ENCODE results near the gene GALNT15. TPM values are rescaled to one million over a fixed set of nuclear protein-coding genes. Genes with fewer than 3 reads are reported as not detected.

GALNT15 gene
- total and polyA plus RNA-seq, 2 donors, result 2.6 to 41.2 TPM

DNA sequence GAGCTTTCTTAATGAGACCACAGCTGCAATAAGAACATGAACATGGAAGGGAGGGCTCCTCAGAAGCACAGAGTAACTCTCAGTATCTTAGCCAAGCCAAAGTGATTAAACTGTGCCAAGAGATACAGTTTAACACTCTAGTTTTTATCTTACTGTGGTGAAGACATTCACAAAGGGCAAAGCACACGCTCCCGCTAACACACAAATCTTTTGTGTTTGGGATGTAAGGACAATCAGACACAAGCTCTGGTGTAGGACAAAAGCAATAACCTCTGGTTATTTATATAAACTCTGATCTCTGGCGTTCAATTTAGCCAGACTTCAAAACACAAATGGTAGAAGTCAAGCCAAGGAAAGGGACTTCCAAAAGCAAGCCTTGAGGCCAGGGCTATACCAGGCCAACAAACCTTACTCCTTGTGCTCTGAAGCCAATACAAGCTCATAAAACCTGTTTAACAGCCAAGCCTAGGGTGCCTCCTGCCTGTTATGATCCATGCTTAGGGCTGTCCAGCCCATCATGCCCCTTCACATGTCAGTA lies 62.4 kb downstream of the GALNT15 start:
- H3K4me3 ChIP-seq (ENCODE audit: low read length in 2 of 2), result no peak overlapping the region
- no peak for DNase-seq (ENCODE audit: low read depth in 6 of 9, low spot score in 9 of 9)
- no peaks in the 10 kb centered on the region for H3K9me3 ChIP-seq (ENCODE audit: control insufficient read depth in 2 of 2, insufficient read depth in 1 of 2, low read length in 1 of 2)
- H3K36me3 ChIP-seq (ENCODE audit: control insufficient read depth in 2 of 2, insufficient read depth in 2 of 2, low read length in 1 of 2), result no peaks in the 10 kb centered on the region
- no peaks in the 10 kb centered on the region for H3K4me1 ChIP-seq (ENCODE audit: control insufficient read depth in 2 of 2, insufficient read depth in 2 of 2, low read length in 2 of 2)
- H3K27me3 ChIP-seq (ENCODE audit: control insufficient read depth in 2 of 2, insufficient read depth in 1 of 2, low read length in 1 of 2), result no peaks in the 10 kb centered on the region
- no peak overlapping the region for H3K27ac ChIP-seq (ENCODE audit: low read depth in 1 of 2, low read length in 1 of 2)
- WGBS, result 98% methylated on average over 3 of the region's 3 CpGs

DNA sequence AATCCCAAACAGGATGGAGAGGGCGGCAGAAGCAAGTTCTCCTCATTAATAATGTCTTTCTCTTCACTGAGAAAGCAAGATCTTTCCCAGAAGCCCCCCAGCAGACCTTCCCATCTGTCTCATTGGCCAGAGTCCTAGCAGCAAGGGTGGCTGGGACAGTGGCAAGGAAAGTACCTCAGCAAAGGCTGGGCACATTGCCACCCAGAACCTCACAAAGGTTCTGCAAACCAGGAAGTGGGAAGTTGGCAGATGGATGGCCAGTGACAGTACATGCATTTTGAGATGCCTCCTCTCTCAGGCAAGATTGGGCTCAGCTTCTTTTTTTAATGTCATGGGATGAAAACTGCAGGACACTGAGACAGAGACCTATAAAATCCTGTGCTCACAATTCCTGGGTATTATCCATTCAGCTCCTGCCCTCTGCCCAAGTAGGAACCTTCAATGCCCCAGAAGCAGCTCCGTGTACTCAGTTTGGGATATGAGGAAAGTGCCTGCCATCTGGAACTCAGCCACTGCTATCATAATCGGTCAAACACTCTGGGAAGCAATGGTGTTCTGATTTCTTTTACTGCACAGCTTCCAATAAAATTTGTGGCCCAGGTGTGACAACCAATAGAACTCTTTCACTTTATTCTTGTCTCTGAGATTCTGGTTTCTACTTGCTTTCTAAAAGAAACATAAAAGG lies 64.7 kb downstream of the GALNT15 start:
- no peak for DNase-seq (ENCODE audit: low read depth in 6 of 9, low spot score in 9 of 9)
- 96% methylated on average over 3 of the region's 3 CpGs for WGBS
- Histone ChIP-seq H3K27ac (ENCODE audit: low read depth in 1 of 2, low read length in 1 of 2) (no peak overlapping the region), H3K4me1 (ENCODE audit: control insufficient read depth in 2 of 2, insufficient read depth in 2 of 2, low read length in 2 of 2) (no peaks in the 10 kb centered on the region), H3K27me3 (ENCODE audit: control insufficient read depth in 2 of 2, insufficient read depth in 1 of 2, low read length in 1 of 2) (no peaks in the 10 kb centered on the region), H3K36me3 (ENCODE audit: control insufficient read depth in 2 of 2, insufficient read depth in 2 of 2, low read length in 1 of 2) (no peaks in the 10 kb centered on the region), H3K9me3 (ENCODE audit: control insufficient read depth in 2 of 2, insufficient read depth in 1 of 2, low read length in 1 of 2) (no peaks in the 10 kb centered on the region), H3K4me3 (ENCODE audit: low read length in 2 of 2) (no peak overlapping the region)

DNA sequence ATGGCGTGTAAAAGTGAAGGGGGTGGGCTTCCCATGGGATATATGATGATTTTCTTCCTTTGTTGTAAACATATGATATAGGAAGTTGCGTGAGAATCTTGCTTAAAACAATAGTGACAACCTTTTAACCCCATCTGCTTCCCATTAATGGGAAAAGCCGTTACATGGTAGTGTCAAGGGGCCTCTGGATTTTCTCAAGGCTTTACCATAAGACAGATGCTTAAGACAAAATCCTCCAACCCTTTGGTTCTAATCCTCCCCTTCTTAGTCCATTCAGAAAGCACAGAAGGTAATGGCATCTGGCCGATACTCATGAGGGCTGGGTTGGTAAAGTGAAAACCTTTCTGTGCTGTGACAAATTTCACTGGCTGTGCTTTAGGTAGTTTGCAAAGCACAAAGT lies 65.3 kb downstream of the GALNT15 start:
- H3K9me3 ChIP-seq (ENCODE audit: control insufficient read depth in 2 of 2, insufficient read depth in 1 of 2, low read length in 1 of 2), result no peaks in the 10 kb centered on the region
- no peak overlapping the region for H3K27ac ChIP-seq (ENCODE audit: low read depth in 1 of 2, low read length in 1 of 2)
- H3K27me3 ChIP-seq (ENCODE audit: control insufficient read depth in 2 of 2, insufficient read depth in 1 of 2, low read length in 1 of 2), result no peaks in the 10 kb centered on the region
- no peak for DNase-seq (ENCODE audit: low read depth in 6 of 9, low spot score in 9 of 9)
- H3K4me3 ChIP-seq (ENCODE audit: low read length in 2 of 2), result no peak overlapping the region
- no peaks in the 10 kb centered on the region for H3K36me3 ChIP-seq (ENCODE audit: control insufficient read depth in 2 of 2, insufficient read depth in 2 of 2, low read length in 1 of 2)
- 96% methylated on average over 4 of the region's 4 CpGs for WGBS
- no peaks in the 10 kb centered on the region for H3K4me1 ChIP-seq (ENCODE audit: control insufficient read depth in 2 of 2, insufficient read depth in 2 of 2, low read length in 2 of 2)

DNA sequence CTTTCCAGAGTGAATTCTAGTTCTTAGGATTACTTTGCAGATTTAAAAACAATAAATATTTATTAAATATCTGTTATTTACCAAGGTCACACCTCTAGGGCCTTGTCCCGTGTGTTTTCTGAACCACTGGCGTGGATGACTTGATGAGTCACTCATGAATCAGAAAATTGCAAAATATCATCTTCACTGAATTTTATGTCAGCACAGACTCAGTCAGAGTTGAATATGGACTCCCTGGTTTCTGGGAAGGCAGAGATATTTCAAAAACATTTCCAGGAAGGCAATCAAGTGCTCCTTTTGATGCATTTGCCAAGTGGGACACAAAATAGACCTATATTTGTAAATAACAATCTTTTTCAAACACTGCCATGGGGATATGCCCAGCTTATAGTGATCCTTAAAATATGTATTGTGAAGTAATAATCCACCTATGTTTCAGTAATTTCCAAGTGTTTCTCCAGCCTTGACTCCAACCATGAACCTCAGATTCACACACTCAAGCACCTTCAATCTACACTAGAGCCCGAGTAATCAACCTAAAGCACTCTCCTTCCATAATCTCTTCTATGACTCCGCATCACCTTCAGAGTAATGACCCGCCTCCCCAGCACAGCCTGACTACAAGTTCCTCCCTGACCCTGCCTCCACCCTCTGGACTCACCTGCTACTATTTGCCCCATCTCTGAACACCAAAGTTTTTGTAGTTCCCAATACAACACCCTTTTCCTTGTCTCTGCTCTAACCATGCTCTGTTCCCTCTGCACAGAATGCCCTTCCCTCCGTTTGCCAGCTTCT lies 65.9 kb downstream of the GALNT15 start:
- no peaks in the 10 kb centered on the region for H3K36me3 ChIP-seq (ENCODE audit: control insufficient read depth in 2 of 2, insufficient read depth in 2 of 2, low read length in 1 of 2)
- WGBS, result 95% methylated on average over 6 of the region's 6 CpGs
- H3K4me1 ChIP-seq (ENCODE audit: control insufficient read depth in 2 of 2, insufficient read depth in 2 of 2, low read length in 2 of 2), result no peaks in the 10 kb centered on the region
- no peak overlapping the region for H3K4me3 ChIP-seq (ENCODE audit: low read length in 2 of 2)
- DNase-seq (ENCODE audit: low read depth in 6 of 9, low spot score in 9 of 9), result no peak
- no peaks in the 10 kb centered on the region for H3K27me3 ChIP-seq (ENCODE audit: control insufficient read depth in 2 of 2, insufficient read depth in 1 of 2, low read length in 1 of 2)
- H3K9me3 ChIP-seq (ENCODE audit: control insufficient read depth in 2 of 2, insufficient read depth in 1 of 2, low read length in 1 of 2), result no peaks in the 10 kb centered on the region
- H3K27ac ChIP-seq (ENCODE audit: low read depth in 1 of 2, low read length in 1 of 2), result no peak overlapping the region

DNA sequence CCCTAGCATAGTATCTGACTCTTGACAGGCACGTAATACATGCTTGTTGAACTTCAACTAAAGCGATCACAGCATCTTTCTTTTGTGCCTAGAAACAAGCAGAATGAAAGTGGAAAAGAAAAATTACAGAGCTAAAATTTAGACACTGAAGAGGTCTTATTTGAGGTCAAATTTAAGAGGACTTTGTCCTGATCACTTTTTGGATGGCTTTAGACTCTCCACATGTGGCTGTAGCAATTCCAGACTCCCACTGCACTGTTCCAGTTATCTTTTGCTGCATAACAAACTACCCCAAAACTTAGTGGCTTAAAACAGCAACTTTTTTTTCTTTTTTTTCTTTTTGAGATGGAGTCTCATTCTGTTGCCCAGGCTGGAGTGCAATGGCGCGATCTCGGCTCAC lies 66.7 kb downstream of the GALNT15 start:
- H3K4me3 ChIP-seq (ENCODE audit: low read length in 2 of 2), result no peak overlapping the region
- WGBS, result 96% methylated on average over 5 of the region's 5 CpGs
- H3K27ac ChIP-seq (ENCODE audit: low read depth in 1 of 2, low read length in 1 of 2), result no peak overlapping the region

DNA sequence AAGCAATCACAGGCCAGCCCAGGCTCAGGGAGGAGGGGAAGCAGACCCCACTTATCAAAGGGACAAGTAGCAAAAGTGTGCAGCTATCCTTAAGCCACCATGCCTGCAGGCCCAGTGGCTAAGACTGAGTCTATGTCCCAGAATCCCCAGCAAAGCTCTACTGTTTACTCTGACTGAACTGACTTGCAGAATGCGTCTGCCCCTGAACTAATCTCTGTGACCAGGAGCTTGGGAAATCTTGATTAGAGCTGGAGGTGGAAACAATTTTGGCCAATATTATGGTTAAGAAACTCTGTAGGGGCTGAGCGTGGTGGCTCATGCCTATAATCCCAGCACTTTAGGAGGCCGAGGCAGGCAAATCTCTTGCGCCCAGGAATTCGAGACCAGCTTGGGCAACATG lies 67.7 kb downstream of the GALNT15 start:
- DNase-seq (ENCODE audit: low read depth in 6 of 9, low spot score in 9 of 9), result no peak
- WGBS, result 98% methylated on average over 5 of the region's 5 CpGs
- no peak overlapping the region for H3K4me3 ChIP-seq (ENCODE audit: low read length in 2 of 2)
- H3K27me3 ChIP-seq (ENCODE audit: control insufficient read depth in 2 of 2, insufficient read depth in 1 of 2, low read length in 1 of 2), result no peaks in the 10 kb centered on the region
- H3K9me3 ChIP-seq (ENCODE audit: control insufficient read depth in 2 of 2, insufficient read depth in 1 of 2, low read length in 1 of 2), result no peaks in the 10 kb centered on the region
- H3K27ac ChIP-seq (ENCODE audit: low read depth in 1 of 2, low read length in 1 of 2), result no peak overlapping the region
- H3K36me3 ChIP-seq (ENCODE audit: control insufficient read depth in 2 of 2, insufficient read depth in 2 of 2, low read length in 1 of 2), result no peaks in the 10 kb centered on the region
- H3K4me1 ChIP-seq (ENCODE audit: control insufficient read depth in 2 of 2, insufficient read depth in 2 of 2, low read length in 2 of 2), result peaks cover 0 to 2% of the 10 kb centered on the region in 2 donors

More for the DNA sequence above, 66.7 kb downstream of the GALNT15 start:
- Histone ChIP-seq H3K9me3 (ENCODE audit: control insufficient read depth in 2 of 2, insufficient read depth in 1 of 2, low read length in 1 of 2) (no peaks in the 10 kb centered on the region), H3K27me3 (ENCODE audit: control insufficient read depth in 2 of 2, insufficient read depth in 1 of 2, low read length in 1 of 2) (no peaks in the 10 kb centered on the region), H3K36me3 (ENCODE audit: control insufficient read depth in 2 of 2, insufficient read depth in 2 of 2, low read length in 1 of 2) (no peaks in the 10 kb centered on the region), H3K4me1 (ENCODE audit: control insufficient read depth in 2 of 2, insufficient read depth in 2 of 2, low read length in 2 of 2) (no peaks in the 10 kb centered on the region)
- DNase-seq (ENCODE audit: low read depth in 6 of 9, low spot score in 9 of 9), result no peak

DNA sequence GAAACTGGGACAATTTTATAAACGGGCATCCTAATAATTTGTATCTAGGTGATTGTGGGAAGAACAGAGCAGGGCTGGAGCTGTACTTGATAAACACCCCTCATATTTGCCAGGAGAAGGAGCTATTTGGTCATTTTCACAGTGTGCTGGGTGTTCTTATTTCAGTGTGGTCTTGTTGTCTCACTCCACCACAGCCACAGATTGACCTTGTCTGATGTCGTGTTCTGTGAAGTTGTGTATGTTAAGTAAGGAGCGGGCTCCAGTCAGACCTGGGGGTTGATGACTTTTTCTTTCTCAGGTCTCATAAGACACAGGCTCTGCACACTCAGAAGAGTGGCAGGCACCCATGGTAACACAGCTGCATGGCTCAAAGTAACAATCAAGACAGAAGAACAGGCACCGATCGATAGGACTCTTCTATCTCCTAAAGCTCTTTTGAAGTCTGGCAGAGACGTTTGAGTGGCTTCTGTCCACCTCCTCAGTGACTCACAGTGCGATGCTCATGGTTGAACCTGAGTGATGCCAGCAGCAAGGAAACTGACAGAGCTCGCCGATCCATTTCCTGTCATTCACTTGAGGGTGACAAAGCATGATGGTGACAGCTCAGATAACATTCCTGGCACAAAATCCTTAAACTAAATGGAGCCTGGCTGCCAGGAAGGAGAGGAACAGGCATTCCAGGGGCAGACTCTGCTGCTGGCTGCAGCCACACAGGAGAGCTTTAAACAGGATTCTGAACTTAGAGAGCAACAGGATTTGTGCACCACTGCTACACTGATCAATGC lies 69.4 kb downstream of the GALNT15 start:
- 82% methylated on average over 9 of the region's 9 CpGs for WGBS
- no peaks in the 10 kb centered on the region for H3K27me3 ChIP-seq (ENCODE audit: control insufficient read depth in 2 of 2, insufficient read depth in 1 of 2, low read length in 1 of 2)
- H3K27ac ChIP-seq (ENCODE audit: low read depth in 1 of 2, low read length in 1 of 2), result no peak overlapping the region
- no peak overlapping the region for H3K4me3 ChIP-seq (ENCODE audit: low read length in 2 of 2)
- no peak for DNase-seq (ENCODE audit: low read depth in 6 of 9, low spot score in 9 of 9)
- no peaks in the 10 kb centered on the region for H3K9me3 ChIP-seq (ENCODE audit: control insufficient read depth in 2 of 2, insufficient read depth in 1 of 2, low read length in 1 of 2)
- H3K4me1 ChIP-seq (ENCODE audit: control insufficient read depth in 2 of 2, insufficient read depth in 2 of 2, low read length in 2 of 2), result peaks cover 0 to 13% of the 10 kb centered on the region in 2 donors
- H3K36me3 ChIP-seq (ENCODE audit: control insufficient read depth in 2 of 2, insufficient read depth in 2 of 2, low read length in 1 of 2), result no peaks in the 10 kb centered on the region

DNA sequence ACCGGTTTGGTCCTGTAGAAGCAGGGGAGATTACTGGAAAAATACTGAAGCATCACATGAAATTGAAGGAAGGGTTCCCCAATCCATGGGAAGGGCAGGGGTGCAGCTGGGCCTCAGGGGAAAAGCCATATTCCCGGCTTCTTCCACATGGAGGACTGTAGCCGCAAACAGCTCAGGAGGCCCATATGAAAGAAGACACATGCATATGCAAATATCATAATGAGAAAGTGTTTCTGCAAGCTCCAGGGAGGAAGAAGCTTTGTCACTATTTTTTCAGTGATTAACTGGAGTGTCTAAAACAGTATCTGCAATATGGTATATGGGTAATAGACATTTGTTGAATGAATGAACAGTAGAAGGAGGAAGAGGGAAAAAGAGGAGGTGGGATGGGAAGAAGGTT lies 71.1 kb downstream of the GALNT15 start:
- H3K27me3 ChIP-seq (ENCODE audit: control insufficient read depth in 2 of 2, insufficient read depth in 1 of 2, low read length in 1 of 2), result no peaks in the 10 kb centered on the region
- no peak for DNase-seq (ENCODE audit: low read depth in 6 of 9, low spot score in 9 of 9)
- no peaks in the 10 kb centered on the region for H3K9me3 ChIP-seq (ENCODE audit: control insufficient read depth in 2 of 2, insufficient read depth in 1 of 2, low read length in 1 of 2)
- H3K36me3 ChIP-seq (ENCODE audit: control insufficient read depth in 2 of 2, insufficient read depth in 2 of 2, low read length in 1 of 2), result no peaks in the 10 kb centered on the region
- no peak overlapping the region for H3K4me3 ChIP-seq (ENCODE audit: low read length in 2 of 2)
- H3K27ac ChIP-seq (ENCODE audit: low read depth in 1 of 2, low read length in 1 of 2), result no peak overlapping the region
- peaks cover 0 to 13% of the 10 kb centered on the region in 2 donors for H3K4me1 ChIP-seq (ENCODE audit: control insufficient read depth in 2 of 2, insufficient read depth in 2 of 2, low read length in 2 of 2)
- WGBS, result 96% methylated on average over 3 of the region's 3 CpGs

All from thymus (tissue), 11 donors.